ENCODE measurements around the gene KRT82. TPM values are rescaled to one million over a fixed set of nuclear protein-coding genes. Genes with fewer than 3 reads are reported as not detected.

The KRT82 gene
- polyA plus RNA-seq, 4 donors, result not detected

DNA sequence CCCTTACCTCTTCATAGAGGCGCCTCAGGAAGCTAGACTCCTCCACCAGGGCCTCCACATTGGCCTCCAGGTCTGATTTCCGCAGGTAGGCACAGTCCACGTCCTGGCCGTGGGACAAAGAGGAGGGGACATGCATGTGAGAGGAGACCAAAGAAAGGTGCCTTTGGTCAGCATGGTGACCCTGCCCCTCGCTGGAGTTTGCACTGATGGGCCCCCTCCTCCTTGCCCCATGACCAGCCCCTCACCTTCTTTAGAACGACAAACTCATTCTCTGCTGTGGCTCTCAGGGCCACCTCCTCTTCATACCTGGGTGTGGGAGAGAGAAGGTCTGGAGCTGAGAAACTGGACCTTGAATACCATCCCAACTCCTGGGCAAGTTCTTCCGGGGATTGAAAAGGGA lies 42.1 kb downstream of the KRT82 start:
- DNase-seq (ENCODE audit: low read depth in 4 of 4, low spot score in 3 of 4), result no peak

- no peak for DNase-seq (ENCODE audit: low read depth in 4 of 4, low spot score in 3 of 4)
Measured at GRCh38 chr12:52363111-52363679, 42.9 kb downstream of the KRT82 start.

DNA sequence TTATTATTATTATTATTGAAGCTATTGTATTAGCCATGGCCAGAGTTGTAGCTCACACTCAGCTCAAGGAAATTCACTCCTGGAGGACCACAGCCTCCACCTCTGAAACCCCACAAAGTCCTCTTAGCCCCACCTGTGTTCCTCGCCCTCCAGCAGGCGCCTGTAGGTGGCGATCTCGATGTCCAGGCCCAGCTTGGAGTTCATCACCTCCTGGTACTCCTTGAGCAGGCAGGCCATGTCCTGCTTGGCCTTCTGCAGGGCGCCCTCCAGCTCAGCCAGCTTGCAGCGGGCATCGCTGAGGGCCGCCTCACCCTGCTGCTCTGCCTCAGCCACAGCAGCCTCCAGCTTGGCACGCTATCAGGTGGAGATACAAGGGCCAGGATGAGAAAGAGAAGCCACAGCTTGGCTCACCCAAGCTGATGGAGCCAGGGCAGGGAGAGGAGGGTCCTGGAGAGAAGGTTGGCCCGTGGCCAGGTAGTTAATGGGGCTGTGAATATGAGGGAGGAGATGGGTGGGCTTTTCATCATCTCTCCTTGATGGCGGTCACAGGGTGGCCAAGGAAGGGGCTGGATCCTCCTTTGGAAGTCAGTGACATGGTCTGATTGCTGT lies 43.9 kb downstream of the KRT82 start:
- DNase-seq (ENCODE audit: low read depth in 4 of 4, low spot score in 3 of 4), result no peak

GRCh38 chr12:52361553-52361952 lies 44.6 kb downstream of the KRT82 start:
- no peak for DNase-seq (ENCODE audit: low read depth in 4 of 4, low spot score in 3 of 4)

DNA sequence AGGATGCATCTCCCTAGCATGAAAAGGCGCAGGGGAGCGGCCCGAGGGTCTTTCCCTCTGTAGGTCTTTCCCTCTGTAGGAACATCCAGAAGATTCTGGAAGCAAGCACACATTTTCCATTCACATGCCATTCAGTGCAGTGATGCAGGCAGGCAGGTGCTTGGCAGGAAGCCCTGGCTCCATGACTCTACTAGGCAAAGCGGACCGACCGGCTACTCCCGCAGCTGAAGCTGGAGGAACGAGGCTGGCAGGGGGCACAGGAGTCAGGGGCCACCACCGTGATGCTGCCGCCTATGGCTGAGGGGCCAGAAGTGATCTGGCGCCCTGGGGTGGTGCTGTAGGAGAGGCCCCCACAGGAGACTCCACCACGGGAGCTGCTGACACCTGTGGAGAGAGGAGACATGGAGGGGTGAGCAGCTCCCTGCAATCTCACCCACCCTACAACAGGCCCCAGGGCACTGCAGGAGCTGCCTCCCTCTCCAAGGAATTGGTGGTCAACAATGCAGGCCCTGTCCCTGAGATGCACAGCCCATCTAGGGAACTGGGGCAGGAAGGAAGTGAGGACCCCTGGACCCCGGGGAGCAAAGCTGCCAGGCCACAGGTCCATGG lies 45.4 kb downstream of the KRT82 start:
- no peak for DNase-seq (ENCODE audit: low read depth in 4 of 4, low spot score in 3 of 4)

GRCh38 chr12:52360106-52360662 lies 46.0 kb downstream of the KRT82 start:
- no peak for DNase-seq (ENCODE audit: low read depth in 4 of 4, low spot score in 3 of 4)

- no peak for DNase-seq (ENCODE audit: low read depth in 4 of 4, low spot score in 3 of 4)
Measured at GRCh38 chr12:52359621-52360061, 46.5 kb downstream of the KRT82 start.

- no peak for DNase-seq (ENCODE audit: low read depth in 4 of 4, low spot score in 3 of 4)
Measured at GRCh38 chr12:52358575-52359350, 47.4 kb downstream of the KRT82 start.

GRCh38 chr12:52356762-52357580 lies 49.2 kb downstream of the KRT82 start:
- no peak for DNase-seq (ENCODE audit: low read depth in 4 of 4, low spot score in 3 of 4)

DNA sequence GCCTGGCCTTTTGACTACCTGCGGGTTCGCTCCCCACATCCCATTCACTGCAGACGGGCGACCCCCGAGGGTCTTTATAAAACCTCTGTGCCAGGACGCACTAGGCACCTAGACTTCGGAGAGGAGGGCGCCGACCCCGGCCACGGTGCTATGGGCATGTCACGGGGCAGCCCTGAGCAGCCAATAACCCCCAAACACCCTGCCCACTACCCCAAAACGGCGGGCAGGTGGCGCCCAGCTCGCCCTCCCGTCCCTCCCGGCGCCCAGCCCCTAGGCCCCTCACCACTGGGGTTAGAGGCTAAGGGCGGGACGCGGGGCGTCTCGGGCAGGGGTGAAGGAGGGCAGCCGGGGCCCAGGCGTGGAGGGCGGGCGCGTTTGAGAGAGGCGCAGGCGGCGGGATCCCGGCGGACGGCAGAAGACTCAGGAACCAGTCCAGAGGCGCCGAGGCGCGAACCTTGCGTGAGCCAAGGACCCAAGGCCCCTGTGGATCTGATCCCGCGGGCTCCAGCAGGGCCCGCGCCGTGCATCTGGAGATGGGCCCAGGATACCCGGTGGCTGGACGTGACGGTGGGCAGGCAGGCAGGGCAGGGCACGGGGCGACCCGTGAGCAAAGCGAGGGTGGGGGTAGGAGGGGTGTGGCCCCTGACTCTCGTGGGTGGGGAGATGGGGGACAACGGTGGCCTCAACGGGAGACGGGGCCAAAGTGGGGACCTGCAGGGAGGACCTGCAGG lies 49.9 kb downstream of the KRT82 start:
- DNase-seq (ENCODE audit: low read depth in 4 of 4, low spot score in 3 of 4), result no peak

- no peak for DNase-seq (ENCODE audit: low read depth in 4 of 4, low spot score in 3 of 4)
Measured at GRCh38 chr12:52355176-52355575, 51.0 kb downstream of the KRT82 start.

DNA sequence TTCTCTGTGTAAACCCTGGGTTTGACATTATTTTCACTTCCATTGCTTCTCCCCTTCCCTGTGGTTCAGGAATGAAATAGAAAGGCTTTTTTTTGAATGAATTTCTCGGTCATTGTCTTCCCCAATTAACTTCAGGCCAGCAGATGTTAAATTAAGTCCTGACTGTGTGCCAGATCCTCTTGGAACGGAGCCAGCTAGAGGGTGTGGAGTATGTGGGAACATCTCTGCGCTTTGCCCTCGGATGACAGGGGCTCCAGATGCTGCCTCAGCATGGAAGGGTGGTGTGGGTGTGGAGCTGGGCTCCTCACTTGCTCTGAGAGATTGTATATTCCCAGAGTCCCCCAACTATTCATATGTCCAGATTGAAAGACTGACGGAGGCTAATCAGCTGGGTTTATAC lies 51.9 kb downstream of the KRT82 start:
- DNase-seq (ENCODE audit: low read depth in 4 of 4, low spot score in 3 of 4), result no peak

DNA sequence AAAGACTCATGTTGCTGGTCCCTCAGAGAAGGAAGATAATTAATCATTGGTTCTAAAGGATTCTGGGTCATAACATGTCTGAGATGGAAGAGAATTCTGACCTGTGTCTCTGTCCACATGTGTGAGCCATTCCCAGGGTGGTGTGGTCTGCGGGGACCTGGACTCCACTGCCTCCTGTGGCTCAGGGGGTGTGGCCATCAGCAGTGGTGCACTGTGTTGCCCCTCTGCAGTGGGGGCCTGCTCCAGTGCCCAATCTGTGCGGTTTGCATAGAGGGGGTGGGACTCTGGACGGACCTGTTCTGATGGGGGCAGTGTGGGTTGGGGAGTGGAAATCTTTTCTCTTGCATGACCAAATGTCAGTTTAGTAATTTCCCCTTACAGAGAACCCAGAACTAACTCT lies 52.4 kb downstream of the KRT82 start:
- no peak for DNase-seq (ENCODE audit: low read depth in 4 of 4, low spot score in 3 of 4)

DNA sequence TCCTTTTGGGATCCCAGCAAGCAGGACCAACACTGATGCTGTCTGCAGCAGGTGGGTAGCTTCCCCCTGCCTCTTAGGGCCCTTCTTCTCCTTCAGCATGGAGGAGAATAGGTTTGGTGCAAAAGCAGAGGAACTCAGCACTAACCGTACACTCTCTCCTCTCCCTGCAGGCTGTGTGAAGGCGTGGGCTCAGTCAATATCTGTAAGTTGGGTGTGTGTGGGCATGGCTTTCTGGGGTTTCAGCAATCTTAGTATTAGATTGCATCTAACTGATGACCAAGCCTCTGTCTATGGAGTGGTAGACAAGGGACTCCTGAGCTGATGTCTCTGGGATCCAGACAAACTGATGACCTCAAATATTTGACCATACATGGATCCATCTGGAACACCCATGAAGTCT lies 53.2 kb downstream of the KRT82 start:
- DNase-seq (ENCODE audit: low read depth in 4 of 4, low spot score in 3 of 4), result no peak

DNA sequence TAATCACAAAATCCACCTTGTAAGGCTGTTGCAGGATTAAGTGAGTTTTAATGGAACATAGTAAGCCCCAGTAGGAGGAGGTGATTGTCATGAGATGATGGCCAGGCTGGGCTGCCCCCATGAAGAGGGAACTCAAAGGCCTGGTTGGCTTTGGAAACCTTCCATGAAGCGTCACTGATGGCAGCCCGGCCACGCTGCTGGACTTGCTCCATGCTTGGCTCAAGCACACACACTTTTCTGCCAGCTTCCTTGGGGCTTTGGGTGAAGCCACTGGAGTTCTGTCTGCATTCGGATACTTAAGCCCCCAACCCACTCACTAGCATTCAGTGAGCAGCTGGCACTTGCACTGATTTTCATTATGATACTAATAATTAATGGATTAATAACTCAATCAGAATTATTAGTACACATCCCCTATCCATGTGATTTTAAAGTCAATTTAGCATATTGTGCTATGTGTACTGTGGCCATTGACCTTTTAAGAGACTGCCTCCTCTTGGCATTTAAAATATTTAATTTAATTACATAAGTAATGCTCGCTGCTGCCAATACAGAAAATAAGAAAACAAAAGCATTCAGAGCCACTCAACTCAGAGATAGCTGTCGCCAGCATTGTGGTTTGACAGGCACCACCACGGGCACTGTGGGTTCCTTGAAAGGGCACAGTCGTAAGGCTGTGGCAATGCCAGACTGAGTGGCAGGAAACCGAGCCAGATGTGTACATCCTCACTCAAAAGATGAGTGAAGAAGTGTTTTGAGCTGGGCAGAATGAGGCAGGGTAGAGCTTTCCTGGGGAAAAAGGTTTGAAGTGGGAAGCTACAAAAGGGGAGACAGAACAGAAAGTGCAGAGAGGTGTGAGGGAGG lies 54.7 kb downstream of the KRT82 start:
- no peak for DNase-seq (ENCODE audit: low read depth in 4 of 4, low spot score in 3 of 4)

- no peak for DNase-seq (ENCODE audit: low read depth in 4 of 4, low spot score in 3 of 4)
Measured at GRCh38 chr12:52350786-52351185, 55.3 kb downstream of the KRT82 start.

DNA sequence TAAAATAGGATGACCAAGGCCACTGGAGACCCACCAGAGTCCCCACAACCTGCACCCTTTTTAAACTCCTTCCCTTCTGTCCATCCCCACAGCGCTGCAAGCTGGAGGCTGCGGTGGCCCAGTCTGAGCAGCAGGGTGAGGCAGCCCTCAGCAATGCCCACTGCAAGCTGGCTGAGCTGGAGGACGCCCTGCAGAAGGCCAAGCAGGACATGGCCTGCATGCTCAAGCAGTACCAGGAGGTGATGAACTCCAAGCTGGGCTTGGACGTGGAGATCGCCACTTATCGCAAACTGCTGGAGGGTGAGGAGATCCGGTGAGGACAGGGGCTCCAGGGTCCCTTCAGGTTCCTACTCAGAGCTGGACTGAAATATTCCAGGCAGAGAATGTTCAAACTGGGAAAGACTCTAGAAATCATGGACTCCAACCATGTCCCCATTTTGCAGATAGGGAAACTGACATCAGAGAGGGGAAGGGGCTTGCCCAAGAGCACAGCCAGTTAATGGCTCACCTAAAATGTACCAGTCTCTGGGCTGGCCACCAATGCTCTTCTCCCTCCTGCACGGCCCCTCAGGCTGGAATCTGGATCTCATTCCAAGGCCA lies 56.0 kb downstream of the KRT82 start:
- no peak for DNase-seq (ENCODE audit: low read depth in 4 of 4, low spot score in 3 of 4)

GRCh38 chr12:52349196-52349595 lies 56.9 kb downstream of the KRT82 start:
- DNase-seq (ENCODE audit: low read depth in 4 of 4, low spot score in 3 of 4), result no peak
